Spleen (tissue), 7 donors: ENCODE measurements around the gene FBXO31.

Experiments used
- CTCF ChIP-seq, 11 experiments: fragments of 200-600 bp in 7 of 11; fragments of 450-650 bp in 4 of 11; sonication (generic) in 4 of 11; IDR thresholded peaks in 8 of 11; conservative IDR thresholded peaks in 3 of 11; 1 replicate in 7 of 11; 2 replicates in 4 of 11; pipeline versions ENCODE4 v1.4.0 to v1.8.0; 2016 to 2021; ENCODE audit warnings: antibody characterized with exemption in 11 of 11, inconsistent platforms in 4 of 11, mild to moderate bottlenecking in 1 of 11
- POLR2A ChIP-seq, 3 donors: fragments of 450-650 bp; IDR thresholded peaks; one replicate each; pipeline ENCODE4 v1.5.1; 2017; ENCODE audit warnings: antibody characterized with exemption in 3 of 3, mild to moderate bottlenecking in 1 of 3
- POLR2AphosphoS5 ChIP-seq, 3 donors: sonication (generic); formaldehyde crosslinking; IDR thresholded peaks; one replicate each; pipeline ENCODE4 v1.5.1; 2017; ENCODE audit warnings: antibody characterized with exemption in 3 of 3
- donor health status: DM: no; HTN: no; CAD: no; lungs with moderate emphysema.
- donor health status: DM: no; HTN: no; CAD: no.
- donor health status: DM: no; HTN: no; CAD: no.

GRCh38 chr16:87308826-87309225 is 74.8 kb downstream of the FBXO31 start:
- TF ChIP-seq POLR2AphosphoS5 (IDR thresholded peaks at IDR 0.05): no peak
- TF ChIP-seq POLR2A (IDR thresholded peaks at IDR 0.05): no peak
- no peak for TF ChIP-seq CTCF (IDR thresholded peaks at IDR 0.05 in 8 of 11, conservative IDR thresholded peaks at IDR 0.05 in 3 of 11)
